ENCODE results near the gene THSD4. TPM values are rescaled to one million over a fixed set of nuclear protein-coding genes. Genes with fewer than 3 reads are reported as not detected.

Gene THSD4
- 10 to 100 TPM; 10.7 to 59.5 (median 49.0) TPM for total RNA-seq

DNA sequence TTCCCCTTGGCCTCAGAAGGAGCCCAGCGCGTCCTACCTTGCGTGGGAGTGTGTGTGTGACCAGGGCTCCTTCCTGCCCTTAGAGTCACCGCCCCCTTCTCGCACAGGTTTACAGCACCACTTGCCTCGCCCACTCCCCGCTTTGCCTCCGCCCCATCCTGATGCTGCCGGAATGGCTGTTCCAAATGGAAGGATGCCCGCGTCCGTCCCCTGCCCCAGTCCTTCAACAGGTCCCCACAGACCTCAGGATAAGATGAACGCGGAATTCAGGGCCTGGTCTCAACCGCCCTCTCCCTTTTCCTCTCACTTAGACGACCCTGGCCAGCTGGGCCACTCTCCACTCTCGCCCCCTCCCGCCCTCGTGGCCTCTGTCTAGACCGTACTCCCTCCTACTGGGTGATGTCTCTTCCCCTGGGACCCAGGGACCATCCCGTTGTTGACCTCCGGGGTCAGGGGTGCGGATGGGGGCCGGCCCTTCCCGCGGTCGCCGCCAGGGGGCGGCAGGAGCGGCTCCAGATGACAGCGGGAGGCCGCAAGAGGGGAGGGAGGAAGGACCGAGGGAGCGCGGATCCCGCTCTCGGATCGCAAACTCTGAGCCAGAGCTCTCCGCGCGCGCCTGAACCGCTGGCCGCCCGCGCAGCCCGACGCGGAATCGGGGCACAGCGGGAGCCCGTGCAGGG is at the start of gene THSD4:
TSS of gene THSD4 (plus strand) at position 585 of the 680 bp plus-strand sequence.
- Histone ChIP-seq H3K4me3 (peak within 1 kb of the TSS; percentile 40 to 80 (median 59)), H3K36me3 (no peaks in the 10 kb centered on the region), H3K27me3 (no peaks in the 10 kb centered on the region), H3K9me3 (no peaks in the 10 kb centered on the region), H3K27ac (peak within 1 kb of the TSS in 2 of 4 donors; percentile 72 to 84), H3K4me1 (peaks cover 0 to 7% (median 0%) of the 10 kb centered on the region in 4 donors)
- TF ChIP-seq, protein P1, sequence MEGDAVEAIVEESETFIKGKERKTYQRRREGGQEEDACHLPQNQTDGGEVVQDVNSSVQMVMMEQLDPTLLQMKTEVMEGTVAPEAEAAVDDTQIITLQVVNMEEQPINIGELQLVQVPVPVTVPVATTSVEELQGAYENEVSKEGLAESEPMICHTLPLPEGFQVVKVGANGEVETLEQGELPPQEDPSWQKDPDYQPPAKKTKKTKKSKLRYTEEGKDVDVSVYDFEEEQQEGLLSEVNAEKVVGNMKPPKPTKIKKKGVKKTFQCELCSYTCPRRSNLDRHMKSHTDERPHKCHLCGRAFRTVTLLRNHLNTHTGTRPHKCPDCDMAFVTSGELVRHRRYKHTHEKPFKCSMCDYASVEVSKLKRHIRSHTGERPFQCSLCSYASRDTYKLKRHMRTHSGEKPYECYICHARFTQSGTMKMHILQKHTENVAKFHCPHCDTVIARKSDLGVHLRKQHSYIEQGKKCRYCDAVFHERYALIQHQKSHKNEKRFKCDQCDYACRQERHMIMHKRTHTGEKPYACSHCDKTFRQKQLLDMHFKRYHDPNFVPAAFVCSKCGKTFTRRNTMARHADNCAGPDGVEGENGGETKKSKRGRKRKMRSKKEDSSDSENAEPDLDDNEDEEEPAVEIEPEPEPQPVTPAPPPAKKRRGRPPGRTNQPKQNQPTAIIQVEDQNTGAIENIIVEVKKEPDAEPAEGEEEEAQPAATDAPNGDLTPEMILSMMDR (IDR thresholded peaks at IDR 0.05) = peak in 5 of 6 experiments; percentile 43 to 94 (median 93)
- TF ChIP-seq POLR2A (IDR thresholded peaks at IDR 0.05) = no peak
- DNase-seq = peak in 2 of 3 donors; percentile 78 to 86

DNA sequence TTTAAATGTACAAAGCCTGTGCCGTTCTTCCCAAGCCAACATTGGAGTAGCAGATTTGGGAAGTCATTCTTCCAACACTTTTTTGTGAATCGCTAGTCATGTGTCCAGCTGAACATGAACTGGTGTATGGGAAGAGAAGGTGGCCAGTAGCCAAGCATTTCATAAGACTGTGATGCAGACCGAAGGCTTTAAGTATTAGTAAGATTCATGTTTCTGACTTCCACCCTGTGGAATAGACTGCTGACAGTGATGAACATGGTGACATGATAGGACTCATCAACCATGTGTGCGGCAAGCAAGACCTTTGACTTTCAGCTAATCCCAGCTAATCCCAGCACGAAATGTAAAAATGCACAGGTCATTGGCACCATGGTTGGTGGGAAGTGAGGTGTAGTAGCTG is 48.3 kb upstream of the THSD4 start:
- Histone ChIP-seq H3K36me3 (no peaks in the 10 kb centered on the region), H3K27me3 (no peaks in the 10 kb centered on the region), H3K4me3 (no peak overlapping the region), H3K27ac (no peak overlapping the region), H3K4me1 (no peaks in the 10 kb centered on the region), H3K9me3 (no peaks in the 10 kb centered on the region)
- DNase-seq = no peak
- TF ChIP-seq, protein P1 (IDR thresholded peaks at IDR 0.05) = no peak
- no peak for TF ChIP-seq POLR2A (IDR thresholded peaks at IDR 0.05)

DNA sequence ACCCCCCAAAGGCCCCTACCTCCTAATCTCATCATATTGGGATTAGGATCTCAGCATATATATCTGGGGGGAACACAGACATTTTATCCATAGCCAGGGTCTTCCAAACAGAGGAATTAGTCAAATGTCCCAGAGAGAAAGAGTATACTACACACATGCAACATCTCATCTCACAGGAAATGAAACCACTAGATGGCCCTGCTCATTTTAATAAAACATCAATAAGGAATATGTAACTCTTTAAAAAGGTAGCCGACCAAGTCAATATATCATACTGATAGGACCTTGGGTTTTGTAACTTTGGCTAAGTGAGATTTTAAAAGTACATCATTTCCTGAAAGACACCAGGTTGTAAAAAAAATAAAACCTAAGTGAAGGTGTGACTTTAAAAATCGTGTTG is 45.6 kb upstream of the THSD4 start:
- H3K27ac ChIP-seq = no peak overlapping the region
- no peaks in the 10 kb centered on the region for H3K36me3 ChIP-seq
- no peak for DNase-seq
- H3K4me3 ChIP-seq = no peak overlapping the region
- no peaks in the 10 kb centered on the region for H3K27me3 ChIP-seq
- TF ChIP-seq, protein P1 (IDR thresholded peaks at IDR 0.05) = peak in 1 of 6 experiments; percentile 9
- no peak for TF ChIP-seq POLR2A (IDR thresholded peaks at IDR 0.05)
- H3K9me3 ChIP-seq = no peaks in the 10 kb centered on the region
- H3K4me1 ChIP-seq = no peaks in the 10 kb centered on the region

DNA sequence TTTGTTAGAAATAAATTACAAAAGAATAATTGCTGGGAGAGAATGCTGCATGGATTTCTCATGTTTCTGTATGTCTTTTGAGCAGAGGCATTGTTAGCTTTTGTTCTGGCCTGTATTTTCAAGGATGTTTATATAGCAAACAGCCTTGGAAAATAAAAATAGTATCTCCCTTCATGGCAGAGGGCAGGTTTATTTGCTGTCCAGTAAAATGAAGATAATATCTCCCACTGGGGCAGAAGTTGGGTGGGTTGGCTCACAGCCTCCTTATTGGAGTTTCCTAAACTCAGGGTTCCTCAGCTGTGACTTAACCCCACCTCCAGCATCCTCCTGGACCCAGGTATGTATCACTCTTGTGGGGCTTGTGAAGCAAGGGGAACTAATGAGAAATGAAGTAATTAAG is 43.7 kb upstream of the THSD4 start:
- no peak for DNase-seq
- H3K36me3 ChIP-seq = no peaks in the 10 kb centered on the region
- TF ChIP-seq, protein P1 (IDR thresholded peaks at IDR 0.05) = no peak
- TF ChIP-seq POLR2A (IDR thresholded peaks at IDR 0.05) = no peak
- H3K4me1 ChIP-seq = no peaks in the 10 kb centered on the region
- no peaks in the 10 kb centered on the region for H3K9me3 ChIP-seq
- H3K4me3 ChIP-seq = no peak overlapping the region
- no peaks in the 10 kb centered on the region for H3K27me3 ChIP-seq
- no peak overlapping the region for H3K27ac ChIP-seq

DNA sequence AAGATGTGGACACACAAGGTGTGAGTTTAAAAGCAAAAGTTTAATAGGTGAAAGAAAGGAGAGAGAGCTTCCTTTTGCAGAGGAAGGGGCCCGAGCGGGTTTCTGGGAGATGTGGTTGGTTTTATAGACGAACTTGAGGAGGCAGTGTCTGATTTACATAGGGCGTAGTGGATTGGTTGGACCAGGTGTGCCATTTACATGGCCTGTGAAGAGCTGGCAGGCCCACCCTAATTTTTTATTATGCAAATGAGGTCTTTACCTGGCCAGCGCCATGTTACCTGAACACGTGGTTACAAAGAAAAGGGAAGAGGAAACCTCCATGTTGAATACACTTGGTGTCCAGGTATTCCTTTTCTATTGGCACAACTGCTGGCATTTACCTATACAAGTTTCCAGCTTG is 42.8 kb upstream of the THSD4 start:
- TF ChIP-seq POLR2A (IDR thresholded peaks at IDR 0.05) = no peak
- TF ChIP-seq, protein P1 (IDR thresholded peaks at IDR 0.05) = no peak
- Histone ChIP-seq H3K4me3 (no peak overlapping the region), H3K36me3 (no peaks in the 10 kb centered on the region), H3K27me3 (no peaks in the 10 kb centered on the region), H3K9me3 (no peaks in the 10 kb centered on the region), H3K27ac (no peak overlapping the region), H3K4me1 (no peaks in the 10 kb centered on the region)
- DNase-seq = no peak
